H1 (cell line): ENCODE measurements around the gene TMTC4. TPM values are rescaled to one million over a fixed set of nuclear protein-coding genes. Genes with fewer than 3 reads are reported as not detected.

Experiments used
- KDM5A ChIP-seq: fragments of 200-600 bp; IDR thresholded peaks from 2 replicates; pipeline ENCODE4 v1.7.1; 2012; ENCODE audit warnings: mild to moderate bottlenecking, low read length, inconsistent platforms, mixed read lengths
- polyA plus RNA-seq, 7 experiments: library from polyadenylated mRNA; depleted of rRNA in 3 of 7; stranded (reverse) in 5 of 7; unstranded in 2 of 7; fragments of >200 nt in 5 of 7; fragments of 200-250 nt in 2 of 7; gene quantifications; 1 replicate in 5 of 7; 2 replicates in 1 of 7; 4 replicates in 1 of 7; pipeline versions ENCODE4 v1.2.1 to v1.2.3, GENCODE V29; 2011 to 2013; ENCODE audit warnings: missing spikeins in 2 of 7, mixed read lengths in 2 of 7
- total RNA-seq: library from RNA; stranded (reverse); fragmentation: NEBNext Ultra II Directional; extraction: Animal tissue kit (Norgen Biotek cat#: 25700); gene quantifications from 2 replicates; pipeline ENCODE4 v1.2.1, GENCODE V29; 2021

TMTC4 gene
- total and polyA plus RNA-seq, 2 of the 8 experiments (the other 6 are each of a cell fraction or from before 2014, with no cell fraction given), result 26.3 to 42.6 TPM

DNA sequence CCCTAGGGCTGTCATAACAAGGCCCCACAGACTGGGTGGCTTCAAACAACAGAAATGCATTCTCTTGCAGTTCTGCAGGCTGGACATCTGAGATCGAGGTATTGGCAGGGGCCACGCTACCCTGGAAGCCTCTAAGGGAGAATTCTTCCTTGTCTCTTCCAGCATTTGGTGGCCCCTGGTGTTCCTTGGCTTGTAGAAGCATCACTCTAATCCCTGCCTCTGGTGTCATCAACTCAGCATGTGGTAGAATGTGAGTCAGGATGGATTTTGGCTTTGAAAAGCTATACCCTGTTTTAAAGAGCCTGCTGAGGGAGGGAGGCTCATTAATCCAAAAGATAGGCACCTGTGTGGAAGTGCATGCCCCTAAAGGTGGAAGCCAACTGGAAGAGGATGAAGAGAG lies 78.1 kb downstream of the TMTC4 start (continued):
- no peak for TF ChIP-seq KDM5A
